Activated naive CD4-positive, alpha-beta T cell treated with anti-CD3 and anti-CD28 coated beads, Interleukin-2, amount 50 U/mL, for 24 hours (primary cell): ENCODE measurements around the gene TRAF2.

ENCODE experiments used
- H3K27ac Mint-ChIP-seq: one replicate; pipeline ENCODE4 v1.8.0; 2021; ENCODE audit warnings: mild to moderate bottlenecking, mixed read lengths
- H3K27me3 Mint-ChIP-seq: one replicate; pipeline ENCODE4 v1.8.0; 2021; ENCODE audit warnings: mixed read lengths
- H3K36me3 Mint-ChIP-seq: one replicate; pipeline ENCODE4 v1.8.0; 2021; ENCODE audit warnings: mixed read lengths
- H3K4me1 Mint-ChIP-seq: one replicate; pipeline ENCODE4 v1.8.0; 2021; ENCODE audit warnings: mixed read lengths
- H3K4me3 Mint-ChIP-seq: one replicate; pipeline ENCODE4 v1.8.0; 2021; ENCODE audit warnings: mild to moderate bottlenecking, mixed read lengths
- H3K9me3 Mint-ChIP-seq: one replicate; pipeline ENCODE4 v1.8.0; 2021; ENCODE audit warnings: mixed read lengths

Gene TRAF2

GRCh38 chr9:136907011-136907914 lies 20.9 kb downstream of the TRAF2 start:
- no peaks in the 10 kb centered on the region for H3K27me3 Mint-ChIP-seq
- H3K4me3 Mint-ChIP-seq = no peak overlapping the region
- no peak overlapping the region for H3K27ac Mint-ChIP-seq
- peaks cover 22% of the 10 kb centered on the region for H3K4me1 Mint-ChIP-seq
- no peaks in the 10 kb centered on the region for H3K9me3 Mint-ChIP-seq
- H3K36me3 Mint-ChIP-seq = peaks cover 7% of the 10 kb centered on the region

DNA sequence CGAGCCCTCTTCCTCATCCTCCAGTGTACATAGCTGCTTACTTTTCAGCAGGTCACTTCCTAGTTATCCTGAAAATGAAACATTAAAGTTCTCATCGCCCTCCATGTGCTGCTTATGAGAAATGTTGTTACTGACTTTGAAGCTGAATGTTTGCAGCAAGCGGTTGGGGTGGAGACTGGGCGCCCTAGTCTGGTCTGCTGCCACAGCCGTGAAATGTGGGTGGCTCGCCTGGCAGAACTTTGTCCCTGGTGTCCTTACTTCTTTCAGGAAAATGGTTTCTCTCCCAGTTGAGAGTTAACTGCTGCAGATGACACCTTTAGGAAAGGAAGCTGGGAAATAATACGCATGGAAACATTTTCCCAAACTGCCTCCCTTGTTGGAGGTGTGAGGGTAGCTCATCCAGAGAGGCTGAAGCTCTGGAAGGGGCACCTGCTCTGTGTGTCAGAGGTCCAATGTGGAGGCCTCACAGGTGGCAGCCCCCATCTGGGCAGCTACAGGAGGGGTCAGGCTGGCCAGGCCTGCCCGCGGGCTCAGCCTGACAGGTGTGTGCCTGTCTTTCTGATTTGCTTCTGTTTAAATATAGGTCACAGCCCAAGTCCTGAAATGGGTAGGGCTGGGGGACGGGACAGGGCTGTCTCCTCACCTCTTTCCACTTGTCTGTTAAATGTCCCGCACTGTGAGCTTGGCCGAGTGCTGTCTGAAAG lies 24.0 kb downstream of the TRAF2 start:
- Mint-ChIP-seq H3K4me1 (peaks cover 10% of the 10 kb centered on the region), H3K4me3 (no peak overlapping the region), H3K36me3 (peaks cover 3% of the 10 kb centered on the region), H3K27ac (no peak overlapping the region), H3K9me3 (no peaks in the 10 kb centered on the region), H3K27me3 (no peaks in the 10 kb centered on the region)

DNA sequence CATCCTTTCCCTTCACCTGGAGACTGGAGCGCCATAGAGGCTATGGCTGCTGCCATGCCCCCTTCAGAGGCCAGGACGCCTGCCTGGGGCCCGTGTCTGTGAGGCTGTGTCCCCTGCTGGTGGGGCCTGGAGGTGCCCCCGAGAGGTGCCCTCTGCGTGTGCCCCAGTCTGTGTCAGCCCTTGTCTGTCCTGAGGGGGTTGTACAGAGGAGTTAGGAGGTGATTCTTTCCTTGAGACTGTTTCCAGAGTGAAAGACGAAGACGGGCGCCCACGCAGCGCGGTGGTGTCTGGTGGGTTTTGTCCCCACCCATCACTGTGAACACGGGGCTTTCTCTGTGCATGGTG lies 24.6 kb downstream of the TRAF2 start:
- H3K36me3 Mint-ChIP-seq = peaks cover 3% of the 10 kb centered on the region
- H3K27me3 Mint-ChIP-seq = no peaks in the 10 kb centered on the region
- H3K4me3 Mint-ChIP-seq = no peak overlapping the region
- H3K9me3 Mint-ChIP-seq = no peaks in the 10 kb centered on the region
- no peak overlapping the region for H3K27ac Mint-ChIP-seq
- H3K4me1 Mint-ChIP-seq = peaks cover 7% of the 10 kb centered on the region

GRCh38 chr9:136913701-136914438 lies 27.6 kb downstream of the TRAF2 start:
- H3K27me3 Mint-ChIP-seq = no peaks in the 10 kb centered on the region
- peaks cover 7% of the 10 kb centered on the region for H3K4me1 Mint-ChIP-seq
- no peak overlapping the region for H3K4me3 Mint-ChIP-seq
- H3K36me3 Mint-ChIP-seq = peaks cover 7% of the 10 kb centered on the region
- H3K27ac Mint-ChIP-seq = no peak overlapping the region
- no peaks in the 10 kb centered on the region for H3K9me3 Mint-ChIP-seq

DNA sequence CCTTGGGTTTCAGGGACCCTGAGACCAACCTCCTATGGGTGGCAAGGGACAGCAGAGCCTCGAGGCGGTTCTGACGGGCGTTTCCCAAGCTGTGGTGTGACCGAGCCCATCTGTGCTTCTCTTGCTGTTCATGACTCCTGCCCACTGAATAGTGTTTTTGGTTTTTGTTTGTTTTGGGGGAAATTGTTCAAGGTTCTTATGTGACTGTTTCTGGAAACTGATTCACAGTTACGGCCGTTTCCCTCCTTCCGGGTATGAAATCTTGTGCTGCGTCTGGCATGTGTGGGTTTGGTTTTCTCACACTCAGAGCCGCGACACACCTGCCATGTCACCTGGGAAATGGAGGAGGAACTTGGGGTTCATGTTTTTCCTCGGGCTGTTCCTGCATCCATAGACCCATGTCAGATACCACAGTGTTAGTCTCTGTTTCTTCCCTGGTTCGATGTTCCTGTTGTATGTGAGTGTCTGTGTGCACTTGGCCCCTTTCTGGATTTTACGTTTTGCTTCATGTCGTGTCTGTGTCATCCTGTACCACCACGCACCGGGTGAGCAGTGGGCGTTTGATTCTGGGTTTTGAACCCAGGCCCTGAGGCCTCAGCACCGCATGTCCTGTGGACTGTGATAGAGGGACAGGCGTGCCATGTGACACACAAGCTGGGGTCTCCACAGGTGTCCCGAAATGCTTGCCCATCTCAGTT lies 29.5 kb downstream of the TRAF2 start:
- no peak overlapping the region for H3K27ac Mint-ChIP-seq
- H3K27me3 Mint-ChIP-seq = no peaks in the 10 kb centered on the region
- H3K4me3 Mint-ChIP-seq = no peak overlapping the region
- H3K4me1 Mint-ChIP-seq = peaks cover 7% of the 10 kb centered on the region
- H3K9me3 Mint-ChIP-seq = no peaks in the 10 kb centered on the region
- peaks cover 4% of the 10 kb centered on the region for H3K36me3 Mint-ChIP-seq

GRCh38 chr9:136916330-136917184 lies 30.2 kb downstream of the TRAF2 start:
- Mint-ChIP-seq H3K27ac (no peak overlapping the region), H3K4me1 (peaks cover 7% of the 10 kb centered on the region), H3K4me3 (no peak overlapping the region), H3K9me3 (no peaks in the 10 kb centered on the region), H3K27me3 (no peaks in the 10 kb centered on the region), H3K36me3 (peaks cover 4% of the 10 kb centered on the region)

DNA sequence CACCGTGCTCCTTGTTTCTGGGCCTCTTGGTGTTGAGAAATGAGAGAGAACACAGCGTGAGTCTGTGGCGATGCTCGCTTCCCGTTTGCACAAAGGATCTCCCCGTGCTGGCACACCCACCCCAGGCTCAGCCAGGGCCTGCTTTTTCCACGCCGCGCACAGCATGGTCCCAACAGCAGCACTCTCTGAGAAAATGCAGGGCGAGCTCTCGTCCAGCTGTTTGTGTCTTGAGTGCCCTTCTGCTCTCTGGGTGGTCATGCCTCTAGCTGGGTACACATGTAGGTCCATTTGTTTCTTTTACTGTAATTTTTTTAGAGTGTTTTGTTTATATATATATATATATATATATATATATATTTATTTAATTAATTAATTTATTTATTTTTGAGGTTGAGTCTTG lies 31.6 kb downstream of the TRAF2 start:
- Mint-ChIP-seq H3K27me3 (no peaks in the 10 kb centered on the region), H3K9me3 (no peaks in the 10 kb centered on the region), H3K4me1 (peaks cover 7% of the 10 kb centered on the region), H3K4me3 (no peak overlapping the region), H3K27ac (no peak overlapping the region), H3K36me3 (peaks cover 4% of the 10 kb centered on the region)

DNA sequence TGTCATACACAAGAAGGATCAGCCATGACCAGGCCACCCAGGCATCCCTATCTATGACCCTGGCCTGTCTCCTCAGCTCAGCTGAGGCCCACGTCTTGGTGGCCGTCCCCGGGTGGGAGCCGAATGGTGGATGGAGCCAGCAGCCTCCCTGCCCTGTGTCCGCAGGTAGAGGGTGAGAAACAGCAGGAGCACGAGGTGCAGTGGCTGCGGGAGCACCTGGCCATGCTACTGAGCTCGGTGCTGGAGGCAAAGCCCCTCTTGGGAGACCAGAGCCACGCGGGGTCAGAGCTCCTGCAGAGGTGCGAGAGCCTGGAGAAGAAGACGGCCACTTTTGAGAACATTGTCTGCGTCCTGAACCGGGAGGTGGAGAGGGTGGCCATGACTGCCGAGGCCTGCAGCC lies 33.8 kb downstream of the TRAF2 start:
- Mint-ChIP-seq H3K4me1 (peaks cover 4% of the 10 kb centered on the region), H3K36me3 (peaks cover 6% of the 10 kb centered on the region), H3K9me3 (no peaks in the 10 kb centered on the region), H3K4me3 (no peak overlapping the region), H3K27ac (no peak overlapping the region), H3K27me3 (no peaks in the 10 kb centered on the region)

DNA sequence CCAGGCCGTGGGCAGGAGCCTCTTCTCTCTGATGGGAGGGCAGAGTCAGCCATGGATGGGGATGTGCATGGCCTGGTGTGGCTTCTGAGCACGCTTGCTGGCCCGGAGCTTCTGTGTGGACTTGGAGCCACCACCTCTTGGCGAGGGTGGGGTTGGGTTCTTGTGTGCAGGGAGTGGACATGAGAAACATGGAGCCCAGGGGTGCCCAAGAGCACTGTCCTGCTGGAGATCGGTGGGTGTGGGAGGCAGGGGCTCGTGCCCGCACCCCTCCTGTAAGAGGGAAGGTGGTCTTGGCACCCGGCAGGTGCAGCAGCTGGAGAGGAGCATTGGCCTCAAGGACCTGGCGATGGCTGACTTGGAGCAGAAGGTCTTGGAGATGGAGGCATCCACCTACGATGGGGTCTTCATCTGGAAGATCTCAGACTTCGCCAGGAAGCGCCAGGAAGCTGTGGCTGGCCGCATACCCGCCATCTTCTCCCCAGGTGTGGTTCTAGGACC lies 34.5 kb downstream of the TRAF2 start:
- Mint-ChIP-seq H3K4me3 (no peak overlapping the region), H3K27me3 (no peaks in the 10 kb centered on the region), H3K4me1 (peaks cover 4% of the 10 kb centered on the region), H3K9me3 (no peaks in the 10 kb centered on the region), H3K27ac (peak overlapping the region; percentile 41), H3K36me3 (peaks cover 6% of the 10 kb centered on the region)

DNA sequence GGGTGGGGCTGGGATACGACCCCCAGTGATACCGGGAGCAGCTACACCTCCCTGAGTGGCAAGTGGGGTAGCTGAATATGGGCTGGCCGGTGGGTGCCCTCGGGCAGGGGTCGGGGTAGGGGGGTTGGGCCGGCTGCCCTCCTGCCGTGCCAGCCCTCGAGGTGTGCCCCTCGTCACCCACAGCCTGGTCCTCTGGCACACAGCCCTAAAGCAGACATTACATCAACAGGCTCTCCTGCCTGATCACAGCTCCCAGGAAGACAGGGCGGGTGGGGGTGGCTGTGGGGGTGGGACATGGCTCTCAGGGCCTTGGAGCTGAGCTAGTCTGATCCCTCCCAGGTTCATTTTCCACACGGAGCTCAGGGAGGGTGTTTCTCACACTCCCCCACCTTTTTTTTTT lies 35.0 kb downstream of the TRAF2 start:
- peaks cover 6% of the 10 kb centered on the region for H3K36me3 Mint-ChIP-seq
- no peak overlapping the region for H3K4me3 Mint-ChIP-seq
- H3K9me3 Mint-ChIP-seq = no peaks in the 10 kb centered on the region
- H3K27me3 Mint-ChIP-seq = no peaks in the 10 kb centered on the region
- no peak overlapping the region for H3K27ac Mint-ChIP-seq
- H3K4me1 Mint-ChIP-seq = peaks cover 4% of the 10 kb centered on the region

GRCh38 chr9:136921718-136922117 lies 35.4 kb downstream of the TRAF2 start:
- H3K36me3 Mint-ChIP-seq = peaks cover 6% of the 10 kb centered on the region

DNA sequence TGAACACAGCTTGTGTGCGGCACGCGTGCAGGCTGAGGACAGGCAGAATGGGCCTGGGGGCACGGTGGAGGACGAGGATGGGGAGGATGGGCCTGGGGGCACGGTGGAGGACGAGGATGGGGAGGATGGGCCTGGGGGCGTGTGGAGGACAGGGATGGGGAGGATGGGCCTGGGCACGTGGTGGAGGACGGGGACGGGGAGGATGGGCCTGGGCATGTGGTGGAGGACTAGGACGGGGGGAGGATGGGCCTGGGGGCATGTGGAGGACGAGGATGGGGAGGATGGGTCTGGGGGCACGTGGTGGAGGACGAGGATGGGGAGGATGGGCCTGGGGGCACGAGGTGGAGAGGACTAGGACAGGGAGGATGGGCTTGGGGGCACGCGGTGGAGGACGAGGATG lies 36.2 kb downstream of the TRAF2 start:
- Mint-ChIP-seq H3K27ac (no peak overlapping the region), H3K36me3 (peaks cover 1% of the 10 kb centered on the region), H3K9me3 (no peaks in the 10 kb centered on the region), H3K4me3 (no peak overlapping the region), H3K4me1 (peaks cover 4% of the 10 kb centered on the region), H3K27me3 (no peaks in the 10 kb centered on the region)

More at GRCh38 chr9:136921718-136922117, 35.4 kb downstream of the TRAF2 start:
- no peaks in the 10 kb centered on the region for H3K9me3 Mint-ChIP-seq
- peaks cover 4% of the 10 kb centered on the region for H3K4me1 Mint-ChIP-seq
- H3K27me3 Mint-ChIP-seq = no peaks in the 10 kb centered on the region
- H3K27ac Mint-ChIP-seq = no peak overlapping the region
- H3K4me3 Mint-ChIP-seq = no peak overlapping the region

- no peaks in the 10 kb centered on the region for H3K27me3 Mint-ChIP-seq
- H3K4me3 Mint-ChIP-seq = no peak overlapping the region
- H3K4me1 Mint-ChIP-seq = no peaks in the 10 kb centered on the region
- H3K36me3 Mint-ChIP-seq = peaks cover 1% of the 10 kb centered on the region
- H3K27ac Mint-ChIP-seq = no peak overlapping the region
- H3K9me3 Mint-ChIP-seq = no peaks in the 10 kb centered on the region
Observed at GRCh38 chr9:136923881-136924280, 37.6 kb downstream of the TRAF2 start.

DNA sequence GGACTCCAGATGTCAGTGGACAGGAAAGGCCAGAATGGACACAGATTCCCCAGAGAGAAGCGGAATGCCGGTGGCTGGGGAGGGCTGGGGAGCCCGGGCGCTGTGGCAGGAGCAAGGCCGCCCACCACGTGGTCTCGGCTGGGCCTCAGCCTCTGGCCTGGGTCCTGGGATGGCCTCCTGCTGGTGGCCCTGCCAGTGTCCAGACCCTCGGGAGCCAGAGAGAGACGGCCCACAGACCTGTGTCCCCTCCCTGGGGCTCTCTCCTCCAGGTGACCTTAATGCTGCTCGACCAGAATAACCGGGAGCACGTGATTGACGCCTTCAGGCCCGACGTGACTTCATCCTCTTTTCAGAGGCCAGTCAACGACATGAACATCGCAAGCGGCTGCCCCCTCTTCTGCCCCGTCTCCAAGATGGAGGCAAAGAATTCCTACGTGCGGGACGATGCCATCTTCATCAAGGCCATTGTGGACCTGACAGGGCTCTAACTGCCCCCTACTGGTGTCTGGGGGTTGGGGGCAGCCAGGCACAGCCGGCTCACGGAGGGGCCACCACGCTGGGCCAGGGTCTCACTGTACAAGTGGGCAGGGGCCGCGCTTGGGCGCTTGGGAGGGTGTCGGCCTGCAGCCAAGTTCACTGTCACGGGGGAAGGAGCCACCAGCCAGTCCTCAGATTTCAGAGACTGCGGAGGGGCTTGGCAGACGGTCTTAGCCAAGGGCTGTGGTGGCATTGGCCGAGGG lies 39.3 kb downstream of the TRAF2 start:
- H3K4me1 Mint-ChIP-seq = no peaks in the 10 kb centered on the region
- no peaks in the 10 kb centered on the region for H3K9me3 Mint-ChIP-seq
- H3K27me3 Mint-ChIP-seq = no peaks in the 10 kb centered on the region
- no peak overlapping the region for H3K27ac Mint-ChIP-seq
- no peak overlapping the region for H3K4me3 Mint-ChIP-seq
- H3K36me3 Mint-ChIP-seq = peaks cover 1% of the 10 kb centered on the region
